Thyroid gland (tissue), 4 donors: ENCODE results near the gene SIK3. TPM values are rescaled to one million over a fixed set of nuclear protein-coding genes. Genes with fewer than 3 reads are reported as not detected.
A peak's percentile ranks its signal among the peaks of the same experiment; 100 is the strongest.

Experiments
- DNase-seq, 2 donors: peaks; one replicate each; pipeline ENCODE4 v3.0.0-alpha.2; 2019
- H3K27ac ChIP-seq, 3 donors: fragments of 200-600 bp; sonication (generic); 1 replicate in 2 of 3; 2 replicates in 1 of 3; pipeline ENCODE4 v1.5.1; 2016 to 2019; ENCODE audit warnings: mild to moderate bottlenecking in 1 of 3, moderate library complexity in 1 of 3
- H3K27me3 ChIP-seq: fragments of 200-600 bp; sonication (generic); one replicate; pipeline ENCODE4 v1.5.1; 2019
- H3K36me3 ChIP-seq, 2 donors: fragments of 200-600 bp; sonication (generic); one replicate each; pipeline ENCODE4 v1.5.1; 2016 to 2019
- H3K4me1 ChIP-seq, 2 donors: fragments of 200-600 bp; sonication (generic); one replicate each; pipeline ENCODE4 v1.5.1; 2017 to 2019
- H3K4me3 ChIP-seq, 3 donors: fragments of 200-600 bp; sonication (generic); replicated peaks in 1 of 3; 1 replicate in 2 of 3; 2 replicates in 1 of 3; pipeline ENCODE4 v1.5.1; 2016; ENCODE audit warnings: mild to moderate bottlenecking in 1 of 3
- H3K9me3 ChIP-seq: fragments of 200-600 bp; sonication (generic); one replicate; pipeline ENCODE4 v1.5.1; 2017
- POLR2A ChIP-seq, 2 donors: fragments of 450-650 bp; IDR thresholded peaks; one replicate each; pipeline ENCODE4 v1.6.1; 2017; ENCODE audit warnings: antibody characterized with exemption in 2 of 2, mild to moderate bottlenecking in 2 of 2, moderate library complexity in 1 of 2
- WGBS, 2 donors: methylation state at CpG; one replicate each; pipeline ENCODE4 v1.1.5; 2017; 5-methylcytosine and 5-hydroxymethylcytosine counted together
- intact Hi-C: fragments of 100-400 bp; cut with DNase I; formaldehyde crosslinking; loops from one replicate; pipeline ENCODE4 v1.15.1; 2023
- total RNA-seq, 4 donors: library from RNA; depleted of rRNA; stranded (reverse); fragments of >200 nt; gene quantifications; one replicate each; pipeline ENCODE4 v1.2.3, GENCODE V29; 2016
- TF ChIP-seq, protein P1 (sequence below), 6 experiments: fragments of 200-600 bp in 3 of 6; fragments of 450-650 bp in 3 of 6; sonication (generic) in 3 of 6; IDR thresholded peaks; one replicate each; pipeline ENCODE4 v1.5.1; 2016 to 2019; ENCODE audit warnings: antibody characterized with exemption in 6 of 6, mild to moderate bottlenecking in 2 of 6, inconsistent platforms in 1 of 6, moderate library complexity in 1 of 6

Gene SIK3
- total RNA-seq, 4 donors from 2014 or later: 46.0 to 86.3 (median 71.9) TPM

DNA sequence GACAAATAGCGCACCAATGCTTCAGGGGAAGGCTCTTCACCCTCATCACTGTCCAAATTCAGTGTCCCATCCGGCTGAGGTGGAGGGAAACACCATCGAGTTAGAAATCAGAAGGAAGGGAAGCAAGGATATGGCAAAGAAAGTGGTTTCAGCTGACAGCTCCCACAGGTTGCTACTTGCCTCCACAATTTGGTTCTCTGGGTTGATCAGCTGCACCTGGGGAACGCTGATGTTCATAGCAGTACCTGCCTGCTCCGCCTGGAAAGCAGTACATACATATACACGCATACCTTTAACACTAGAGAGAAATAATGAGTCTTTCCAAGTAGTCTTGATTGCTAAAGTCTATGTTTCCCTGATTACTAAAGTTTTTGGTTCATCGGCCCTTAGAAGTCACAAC is 223.0 kb downstream of the SIK3 start:
- no peaks in the 10 kb centered on the region for H3K9me3 ChIP-seq
- no peak overlapping the region for H3K4me3 ChIP-seq
- H3K4me1 ChIP-seq: peaks cover 7 to 15% of the 10 kb centered on the region in 2 donors
- no peaks in the 10 kb centered on the region for H3K27me3 ChIP-seq
- intact Hi-C loops: loop anchor here (5.0 kb wide), 1 partner anchor 352 kb away; no protein-coding TSS in a partner anchor
- no peak for DNase-seq
- peak overlapping the region in 1 of 3 donors; percentile 24 for H3K27ac ChIP-seq
- H3K36me3 ChIP-seq: peaks cover 17 to 18% of the 10 kb centered on the region in 2 donors
- TF ChIP-seq, protein P1, sequence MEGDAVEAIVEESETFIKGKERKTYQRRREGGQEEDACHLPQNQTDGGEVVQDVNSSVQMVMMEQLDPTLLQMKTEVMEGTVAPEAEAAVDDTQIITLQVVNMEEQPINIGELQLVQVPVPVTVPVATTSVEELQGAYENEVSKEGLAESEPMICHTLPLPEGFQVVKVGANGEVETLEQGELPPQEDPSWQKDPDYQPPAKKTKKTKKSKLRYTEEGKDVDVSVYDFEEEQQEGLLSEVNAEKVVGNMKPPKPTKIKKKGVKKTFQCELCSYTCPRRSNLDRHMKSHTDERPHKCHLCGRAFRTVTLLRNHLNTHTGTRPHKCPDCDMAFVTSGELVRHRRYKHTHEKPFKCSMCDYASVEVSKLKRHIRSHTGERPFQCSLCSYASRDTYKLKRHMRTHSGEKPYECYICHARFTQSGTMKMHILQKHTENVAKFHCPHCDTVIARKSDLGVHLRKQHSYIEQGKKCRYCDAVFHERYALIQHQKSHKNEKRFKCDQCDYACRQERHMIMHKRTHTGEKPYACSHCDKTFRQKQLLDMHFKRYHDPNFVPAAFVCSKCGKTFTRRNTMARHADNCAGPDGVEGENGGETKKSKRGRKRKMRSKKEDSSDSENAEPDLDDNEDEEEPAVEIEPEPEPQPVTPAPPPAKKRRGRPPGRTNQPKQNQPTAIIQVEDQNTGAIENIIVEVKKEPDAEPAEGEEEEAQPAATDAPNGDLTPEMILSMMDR (IDR thresholded peaks at IDR 0.05): no peak
- no peak for TF ChIP-seq POLR2A (IDR thresholded peaks at IDR 0.05)
- WGBS, 2 donors: 95 to 97% methylated on average over 7 of the region's 7 CpGs

DNA sequence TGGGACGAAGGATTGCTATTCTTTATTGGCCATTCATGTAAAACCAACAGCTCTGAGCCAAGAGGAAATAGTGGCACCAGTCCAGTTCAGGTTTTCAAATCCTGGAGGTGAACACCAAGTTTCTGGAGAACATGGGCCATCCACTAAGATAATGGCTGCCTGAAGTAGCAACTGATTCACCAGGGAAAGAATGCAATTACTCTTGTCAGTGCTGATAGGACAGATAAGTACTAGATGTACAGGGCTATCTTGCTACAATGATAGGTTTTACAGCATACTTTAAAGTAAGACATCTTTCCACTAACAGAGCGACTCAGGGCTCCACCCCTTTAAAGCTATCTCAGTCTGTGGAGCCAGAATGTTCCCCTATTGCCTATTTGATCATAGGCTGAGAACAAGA is 224.0 kb downstream of the SIK3 start:
- 55 to 70% methylated on average over 2 of the region's 2 CpGs for WGBS, 2 donors
- Histone ChIP-seq H3K9me3 (no peaks in the 10 kb centered on the region), H3K4me1 (peaks cover 4 to 15% of the 10 kb centered on the region in 2 donors), H3K4me3 (no peak overlapping the region), H3K27ac (peak overlapping the region in 1 of 3 donors; percentile 24), H3K36me3 (peaks cover 23 to 26% of the 10 kb centered on the region in 2 donors), H3K27me3 (no peaks in the 10 kb centered on the region)
- DNase-seq: peak; percentile 50 to 58
- intact Hi-C loops: no loop called here
- TF ChIP-seq, protein P1 (IDR thresholded peaks at IDR 0.05): no peak
- no peak for TF ChIP-seq POLR2A (IDR thresholded peaks at IDR 0.05)

DNA sequence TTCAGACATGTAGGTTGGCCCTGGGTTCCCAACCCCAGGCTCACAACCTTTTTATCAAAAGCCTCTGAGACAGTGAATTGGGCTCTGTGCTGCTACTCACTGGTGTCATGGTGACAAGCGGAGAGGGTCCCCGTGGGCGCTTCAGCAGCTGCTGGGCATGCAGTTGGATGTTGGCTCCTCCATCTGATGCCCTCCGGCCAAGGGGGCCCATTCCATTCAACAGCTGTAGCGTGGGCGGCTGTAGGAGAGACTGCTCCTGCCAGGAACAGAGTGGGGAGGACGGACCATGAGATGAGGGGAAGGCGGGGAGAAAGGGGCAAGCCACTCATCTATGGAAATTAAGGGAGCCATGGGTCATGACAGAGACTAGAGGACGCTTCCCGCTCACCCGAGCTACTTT is 224.8 kb downstream of the SIK3 start:
- Histone ChIP-seq H3K4me3 (no peak overlapping the region), H3K27me3 (no peaks in the 10 kb centered on the region), H3K36me3 (peaks cover 26 to 33% of the 10 kb centered on the region in 2 donors), H3K9me3 (no peaks in the 10 kb centered on the region), H3K4me1 (peaks cover 4 to 15% of the 10 kb centered on the region in 2 donors), H3K27ac (peak overlapping the region in 2 of 3 donors; percentile 12 to 39)
- intact Hi-C loops: no loop called here
- WGBS, 2 donors: 94 to 97% methylated on average over 11 of the region's 11 CpGs
- TF ChIP-seq, protein P1 (IDR thresholded peaks at IDR 0.05): no peak
- no peak for TF ChIP-seq POLR2A (IDR thresholded peaks at IDR 0.05)
- DNase-seq: no peak

DNA sequence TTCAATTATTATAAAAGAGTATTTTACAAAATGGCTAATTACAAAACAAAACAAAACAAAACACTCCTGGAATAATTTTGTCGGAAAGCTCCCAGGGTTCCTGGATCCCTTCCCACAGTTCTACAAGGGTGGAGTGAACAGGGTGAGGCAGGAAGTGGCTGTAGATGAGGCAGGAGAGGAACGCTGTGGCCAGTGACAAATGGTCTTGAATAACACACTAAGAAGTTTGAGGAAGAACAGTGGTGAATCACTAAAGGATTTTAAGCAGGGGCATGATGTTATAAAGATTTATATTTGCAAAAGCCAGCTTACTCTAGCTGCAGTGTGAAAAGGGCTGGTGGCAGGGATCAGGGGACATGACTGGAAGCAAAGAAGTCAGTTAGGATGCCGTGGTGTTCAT is 227.0 kb downstream of the SIK3 start:
- H3K4me3 ChIP-seq: no peak overlapping the region
- WGBS, 2 donors: 66 to 77% methylated on average over 3 of the region's 3 CpGs
- H3K4me1 ChIP-seq: peaks cover 4 to 15% of the 10 kb centered on the region in 2 donors
- H3K27me3 ChIP-seq: no peaks in the 10 kb centered on the region
- no peak for DNase-seq
- intact Hi-C loops: no loop called here
- TF ChIP-seq POLR2A (IDR thresholded peaks at IDR 0.05): no peak
- TF ChIP-seq, protein P1 (IDR thresholded peaks at IDR 0.05): no peak
- H3K9me3 ChIP-seq: no peaks in the 10 kb centered on the region
- H3K27ac ChIP-seq: peak overlapping the region in 1 of 3 donors; percentile 8
- H3K36me3 ChIP-seq: peaks cover 45 to 51% of the 10 kb centered on the region in 2 donors

DNA sequence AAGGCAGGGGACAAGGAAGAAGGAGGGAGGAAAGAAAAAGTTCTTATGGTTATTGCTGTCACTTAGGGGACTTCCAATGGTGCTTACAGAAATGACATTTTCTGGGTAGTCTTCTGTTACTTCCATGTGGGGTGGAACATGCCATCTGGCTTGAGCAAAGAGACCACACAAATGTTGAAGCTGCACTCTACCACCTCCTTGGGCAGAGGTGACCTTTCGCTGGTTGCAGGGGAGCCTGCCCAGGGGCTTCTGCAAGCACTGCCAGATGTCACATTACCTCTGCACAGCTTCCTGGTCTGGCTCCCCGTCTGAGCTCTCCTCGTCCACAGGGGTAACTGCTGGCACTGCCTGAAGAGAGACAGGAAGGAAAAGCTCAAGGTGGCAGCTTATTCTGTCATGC is 228.2 kb downstream of the SIK3 start:
- intact Hi-C loops: no loop called here
- peaks cover 44 to 56% of the 10 kb centered on the region in 2 donors for H3K36me3 ChIP-seq

More for the DNA sequence above, 228.2 kb downstream of the SIK3 start:
- no peak for DNase-seq
- H3K9me3 ChIP-seq: no peaks in the 10 kb centered on the region
- H3K27ac ChIP-seq: no peak overlapping the region
- TF ChIP-seq, protein P1 (IDR thresholded peaks at IDR 0.05): no peak
- TF ChIP-seq POLR2A (IDR thresholded peaks at IDR 0.05): no peak
- no peaks in the 10 kb centered on the region for H3K27me3 ChIP-seq
- peaks cover 4 to 15% of the 10 kb centered on the region in 2 donors for H3K4me1 ChIP-seq
- WGBS, 2 donors: 72 to 92% methylated on average over 3 of the region's 3 CpGs
- H3K4me3 ChIP-seq: no peak overlapping the region
